Epithelial cell of esophagus (primary cell): ENCODE data around the gene B3GALT6.

Experiments used
- DNase-seq: peaks from one replicate; pipeline ENCODE4 v3.0.0; 2010; ENCODE audit warnings: low read depth
- H3K4me3 ChIP-seq: 2 replicates; pipeline ENCODE4 v1.5.1; 2011; ENCODE audit warnings: mild to moderate bottlenecking, low read length, control low read depth
- CTCF ChIP-seq: IDR thresholded peaks from 2 replicates; pipeline ENCODE4 v1.5.1; 2011; ENCODE audit warnings: low read depth, mild to moderate bottlenecking, low read length, control low read depth, inconsistent platforms; ENCODE audit not compliant: insufficient read depth; ENCODE audit errors: missing control alignments

Gene B3GALT6

DNA sequence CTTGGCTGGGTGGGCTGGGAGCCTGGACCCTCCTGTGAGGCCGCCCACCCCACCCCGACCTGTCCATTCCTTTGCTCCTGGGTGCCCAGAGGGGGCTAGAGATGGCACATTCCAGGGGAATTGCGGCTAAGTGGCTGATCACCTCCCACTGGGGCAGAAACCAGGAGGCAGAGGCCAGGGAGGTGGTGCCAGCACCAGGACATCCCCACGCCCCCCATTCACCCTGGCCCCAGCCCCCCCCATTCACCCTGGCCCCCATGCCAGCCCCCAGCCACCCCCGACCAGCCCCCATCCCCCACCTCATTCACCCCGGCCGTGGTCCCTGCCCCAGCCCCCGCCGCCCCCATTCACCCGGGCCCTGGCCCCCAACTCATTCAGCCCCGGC lies 8.3 kb downstream of the B3GALT6 start:
- H3K4me3 ChIP-seq, result no peak overlapping the region
- DNase-seq, result no peak
- TF ChIP-seq CTCF, result no peak

GRCh38 chr1:1240822-1241587 lies 9.0 kb downstream of the B3GALT6 start:
- H3K4me3 ChIP-seq, result no peak overlapping the region
- TF ChIP-seq CTCF, result no peak
- no peak for DNase-seq

DNA sequence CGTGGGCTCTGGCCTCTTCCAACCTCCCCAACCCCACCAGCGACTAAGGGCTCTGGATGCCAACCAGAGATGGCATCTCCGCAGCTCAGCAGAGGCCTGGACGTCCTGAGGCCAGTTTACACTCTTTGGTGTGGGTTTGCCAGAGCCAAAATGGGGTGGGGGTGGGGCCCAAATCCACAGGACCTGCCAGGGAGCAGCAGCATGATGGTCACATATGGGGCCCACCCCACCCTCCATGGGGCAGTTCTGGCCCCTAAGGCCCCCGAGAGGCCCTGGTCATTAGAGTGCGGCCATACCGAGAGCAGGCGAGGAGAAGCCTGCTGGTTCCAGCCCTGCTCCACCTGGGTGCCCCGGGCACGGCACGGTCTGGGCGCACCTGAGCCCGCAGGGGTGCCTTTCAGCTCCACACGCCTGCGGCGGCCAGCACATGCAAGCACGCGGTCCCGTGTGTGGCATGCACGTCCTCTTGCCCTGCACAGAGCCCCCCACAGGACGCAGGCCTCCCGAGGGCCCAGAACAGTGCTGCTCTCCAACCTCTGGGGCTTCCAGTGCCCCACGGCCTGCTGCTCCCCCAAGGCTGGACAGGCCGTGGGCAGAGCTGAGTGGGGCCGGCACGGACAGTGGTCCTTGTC lies 9.7 kb downstream of the B3GALT6 start:
- TF ChIP-seq CTCF, result no peak
- no peak for DNase-seq
- no peak overlapping the region for H3K4me3 ChIP-seq

DNA sequence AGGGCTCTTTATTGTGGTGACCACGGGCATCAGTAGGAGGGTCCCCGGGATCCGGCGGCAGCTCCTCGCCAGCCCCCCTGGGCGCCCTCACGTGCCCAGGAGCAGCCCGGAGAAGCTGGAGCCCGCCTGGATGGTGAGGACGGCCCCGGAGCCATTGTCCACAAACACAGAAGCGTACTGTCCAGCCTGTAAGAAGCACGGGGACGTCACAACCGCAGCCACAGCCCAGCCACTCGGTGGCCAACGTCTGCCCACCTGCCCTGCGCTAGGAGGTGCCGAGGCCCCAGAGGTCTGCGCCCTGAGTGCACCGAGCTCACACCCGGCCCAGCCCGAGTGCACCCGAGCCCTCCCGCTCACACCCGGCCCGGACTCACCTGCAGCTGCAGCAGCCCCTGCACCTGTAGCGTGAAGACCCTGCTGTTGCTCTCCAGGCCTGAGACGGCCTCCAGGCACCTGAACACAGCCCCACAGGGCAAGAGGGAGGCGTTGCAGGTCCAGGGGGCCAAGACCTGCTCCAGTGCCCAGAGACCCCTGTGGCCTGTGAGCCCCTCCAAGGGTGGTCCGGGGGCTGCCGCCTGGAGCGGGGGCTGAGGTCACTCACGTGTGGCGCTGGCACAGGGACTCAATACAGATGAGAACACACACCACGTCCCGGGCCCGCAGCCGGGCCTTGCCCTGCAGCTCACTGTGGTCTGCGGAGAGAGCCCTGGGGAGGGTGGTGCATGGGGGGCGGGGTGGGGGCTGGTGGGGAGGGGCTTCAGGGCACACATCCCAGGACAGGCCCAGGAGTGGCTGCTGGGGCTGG lies 10.6 kb downstream of the B3GALT6 start:
- H3K4me3 ChIP-seq, result no peak overlapping the region
- DNase-seq, result no peak
- TF ChIP-seq CTCF, result no peak

GRCh38 chr1:1243266-1243660 lies 11.2 kb downstream of the B3GALT6 start:
- H3K4me3 ChIP-seq, result no peak overlapping the region
- no peak for DNase-seq
- no peak for TF ChIP-seq CTCF

DNA sequence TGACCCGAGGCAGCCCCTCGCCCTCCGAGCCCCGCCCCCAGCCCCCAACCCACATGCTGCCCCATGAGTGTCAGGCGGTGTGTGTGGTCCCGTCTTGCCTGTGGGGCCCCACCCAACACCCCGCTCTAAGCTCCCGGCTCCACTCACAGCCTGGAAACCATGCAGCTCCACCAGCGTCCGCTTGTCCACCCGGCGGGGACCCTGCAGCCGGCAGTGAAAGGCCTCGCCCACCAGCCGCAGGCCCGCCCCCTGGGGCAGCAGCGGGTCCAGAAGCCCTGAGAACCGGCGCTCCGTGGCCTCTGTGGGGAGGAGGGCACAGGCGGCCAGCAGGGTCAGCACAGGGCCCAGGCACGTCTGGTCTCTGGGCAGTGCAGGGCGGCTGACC lies 11.8 kb downstream of the B3GALT6 start:
- no peak for DNase-seq
- no peak overlapping the region for H3K4me3 ChIP-seq
- no peak for TF ChIP-seq CTCF
